Heart left ventricle (tissue), 13 donors: ENCODE results near the gene RND2.

Experiments
- POLR2A ChIP-seq, 2 donors: fragments of 450-650 bp; IDR thresholded peaks; one replicate each; pipeline ENCODE4 v1.6.1; 2017; ENCODE audit warnings: antibody characterized with exemption in 2 of 2, mild to moderate bottlenecking in 2 of 2, moderate library complexity in 2 of 2
- TF ChIP-seq, protein P1 (sequence below), 12 donors: fragments of 200-600 bp; sonication (generic) in 4 of 12; IDR thresholded peaks; one replicate each; pipeline versions ENCODE4 v1.5.0 to v1.8.0; 2018 to 2022; ENCODE audit warnings: antibody characterized with exemption in 12 of 12, mild to moderate bottlenecking in 5 of 12
- donor health status: ischemic (EF 13 %, LVEDD 7.1; RV severe dilation, severe dysfunction).
- donor health status: DM: no; HTN: yes; CAD: no.
- donor health status: DM: no; HTN: no; CAD: no.
- donor health status: ischemic (EF 25% LVEDD 6.9; RV normal size, moderate dysfunction).
- donor health status: ischemic (EF 25% LVEDD 5.7; RV mildly dilated, moderate dysfunction).
- donor health status: ischemic (EF 35%, LVEDD 5.7; RV mildly dilated, moderate dysfunction).
- donor health status: nonischemic (EF 11% LVEDD 7.7; RV severe dilation, severe dysfunction).
- donor health status: DM: yes; HTN: yes; CAD: no.
- donor health status: PGD.
- donor health status: ischemic (EF 29% LVEDD 5.4; RV normal size, mild dysfunction).
- donor health status: nonischemic (EF 23%, LVEDD 6.1; RV moderate dilation, normal function).

DNA sequence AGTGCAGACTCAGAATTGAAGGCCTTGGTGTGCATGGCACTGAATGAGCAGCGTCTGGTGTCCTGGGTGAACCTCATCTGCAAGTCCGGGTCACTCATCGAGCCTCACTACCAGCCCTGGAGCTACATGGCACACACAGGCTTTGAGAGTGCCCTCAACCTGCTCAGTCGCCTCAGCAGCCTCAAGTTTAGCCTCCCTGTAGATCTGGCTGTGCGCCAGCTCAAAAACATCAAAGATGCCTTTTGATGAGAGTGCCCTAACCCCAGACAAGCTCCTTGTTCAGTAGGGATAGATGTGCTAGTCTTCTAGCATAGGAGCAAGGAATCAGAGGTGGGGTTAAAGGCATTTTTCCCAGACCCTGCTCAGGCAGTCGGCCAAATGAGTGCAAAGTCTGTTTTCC, 33.6 kb upstream of the RND2 start:
- TF ChIP-seq, protein P1, sequence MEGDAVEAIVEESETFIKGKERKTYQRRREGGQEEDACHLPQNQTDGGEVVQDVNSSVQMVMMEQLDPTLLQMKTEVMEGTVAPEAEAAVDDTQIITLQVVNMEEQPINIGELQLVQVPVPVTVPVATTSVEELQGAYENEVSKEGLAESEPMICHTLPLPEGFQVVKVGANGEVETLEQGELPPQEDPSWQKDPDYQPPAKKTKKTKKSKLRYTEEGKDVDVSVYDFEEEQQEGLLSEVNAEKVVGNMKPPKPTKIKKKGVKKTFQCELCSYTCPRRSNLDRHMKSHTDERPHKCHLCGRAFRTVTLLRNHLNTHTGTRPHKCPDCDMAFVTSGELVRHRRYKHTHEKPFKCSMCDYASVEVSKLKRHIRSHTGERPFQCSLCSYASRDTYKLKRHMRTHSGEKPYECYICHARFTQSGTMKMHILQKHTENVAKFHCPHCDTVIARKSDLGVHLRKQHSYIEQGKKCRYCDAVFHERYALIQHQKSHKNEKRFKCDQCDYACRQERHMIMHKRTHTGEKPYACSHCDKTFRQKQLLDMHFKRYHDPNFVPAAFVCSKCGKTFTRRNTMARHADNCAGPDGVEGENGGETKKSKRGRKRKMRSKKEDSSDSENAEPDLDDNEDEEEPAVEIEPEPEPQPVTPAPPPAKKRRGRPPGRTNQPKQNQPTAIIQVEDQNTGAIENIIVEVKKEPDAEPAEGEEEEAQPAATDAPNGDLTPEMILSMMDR (IDR thresholded peaks at IDR 0.05) = no peak
- TF ChIP-seq POLR2A (IDR thresholded peaks at IDR 0.05) = no peak
